Osteocyte (in vitro differentiated cells): Measurements from ENCODE around the gene ABHD17C. TPM values are rescaled to one million over a fixed set of nuclear protein-coding genes. Genes with fewer than 3 reads are reported as not detected.

ENCODE experiments used
- DNase-seq: peaks from one replicate; pipeline ENCODE4 v3.0.0; 2021; ENCODE audit warnings: mixed read lengths; ENCODE audit not compliant: unreplicated experiment; ENCODE audit errors: extremely low spot score
- H3K27ac Mint-ChIP-seq: one replicate; pipeline ENCODE4 v1.8.0; 2021; ENCODE audit warnings: mild to moderate bottlenecking, mixed read lengths; ENCODE audit not compliant: unreplicated experiment
- H3K27me3 Mint-ChIP-seq: one replicate; pipeline ENCODE4 v1.8.0; 2021; ENCODE audit warnings: mixed read lengths; ENCODE audit not compliant: unreplicated experiment
- H3K36me3 Mint-ChIP-seq: one replicate; pipeline ENCODE4 v1.8.0; 2021; ENCODE audit warnings: mixed read lengths; ENCODE audit not compliant: unreplicated experiment
- H3K4me1 Mint-ChIP-seq: one replicate; pipeline ENCODE4 v1.8.0; 2021; ENCODE audit warnings: mixed read lengths; ENCODE audit not compliant: unreplicated experiment
- H3K4me3 Mint-ChIP-seq: one replicate; pipeline ENCODE4 v1.8.0; 2021; ENCODE audit warnings: mild to moderate bottlenecking, moderate library complexity, mixed read lengths; ENCODE audit not compliant: unreplicated experiment
- H3K9me3 Mint-ChIP-seq: one replicate; pipeline ENCODE4 v1.8.0; 2021; ENCODE audit warnings: mixed read lengths; ENCODE audit not compliant: unreplicated experiment
- CTCF ChIP-seq: fragments of 200-600 bp; sonication (generic); IDR thresholded peaks from 2 replicates; pipeline ENCODE4 v1.5.0; 2021; ENCODE audit warnings: antibody characterized with exemption, mild to moderate bottlenecking, moderate library complexity
- total RNA-seq: library from RNA; stranded (reverse); gene quantifications from 2 replicates; pipeline ENCODE4 v1.2.1, GENCODE V29; 2021

The ABHD17C gene
- total RNA-seq, 1 donor from 2014 or later = 14.4 TPM

- no peaks in the 10 kb centered on the region for H3K36me3 Mint-ChIP-seq
- DNase-seq = no peak
- no peak overlapping the region for H3K4me3 Mint-ChIP-seq
- peaks cover 5% of the 10 kb centered on the region for H3K9me3 Mint-ChIP-seq
- H3K27ac Mint-ChIP-seq = no peak overlapping the region
- TF ChIP-seq CTCF = no peak
- peaks cover 39% of the 10 kb centered on the region for H3K4me1 Mint-ChIP-seq
- no peaks in the 10 kb centered on the region for H3K27me3 Mint-ChIP-seq
Observed at GRCh38 chr15:80773122-80773551, 78.0 kb downstream of the ABHD17C start.

- no peak overlapping the region for H3K4me3 Mint-ChIP-seq
Observed at GRCh38 chr15:80773792-80774352, 78.8 kb downstream of the ABHD17C start.

DNA sequence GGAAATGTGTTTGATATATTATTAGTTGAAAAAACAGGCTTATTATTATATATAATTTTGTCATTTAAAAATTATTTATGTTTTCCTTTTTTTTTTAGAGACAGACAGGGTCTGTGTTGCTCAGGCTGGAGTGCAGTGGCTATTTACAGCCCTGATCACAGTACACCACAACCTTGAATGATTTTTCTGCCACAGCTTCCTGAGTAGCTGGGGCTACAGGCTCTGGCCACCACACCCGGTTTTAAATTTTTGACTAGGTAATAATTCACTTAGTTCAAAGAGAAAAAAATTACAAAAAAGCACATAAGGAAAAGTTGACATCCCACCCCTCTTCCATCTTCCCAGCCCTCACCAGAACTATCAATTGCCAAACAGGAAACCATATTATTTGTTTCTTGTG is 79.4 kb downstream of the ABHD17C start:
- Mint-ChIP-seq H3K4me1 (peaks cover 46% of the 10 kb centered on the region), H3K36me3 (no peaks in the 10 kb centered on the region), H3K4me3 (no peak overlapping the region), H3K27me3 (no peaks in the 10 kb centered on the region), H3K27ac (no peak overlapping the region), H3K9me3 (no peaks in the 10 kb centered on the region)
- peak; percentile 15 for DNase-seq
- TF ChIP-seq CTCF = no peak

More at GRCh38 chr15:80773792-80774352, 78.8 kb downstream of the ABHD17C start:
- TF ChIP-seq CTCF = no peak
- no peaks in the 10 kb centered on the region for H3K27me3 Mint-ChIP-seq
- H3K9me3 Mint-ChIP-seq = peaks cover under 1% of the 10 kb centered on the region
- DNase-seq = peak; percentile 4
- H3K4me1 Mint-ChIP-seq = peaks cover 46% of the 10 kb centered on the region
- peak overlapping the region; percentile 0 for H3K27ac Mint-ChIP-seq
- no peaks in the 10 kb centered on the region for H3K36me3 Mint-ChIP-seq

GRCh38 chr15:80775338-80775737 is 80.2 kb downstream of the ABHD17C start:
- Mint-ChIP-seq H3K4me3 (no peak overlapping the region), H3K27me3 (no peaks in the 10 kb centered on the region), H3K4me1 (peaks cover 49% of the 10 kb centered on the region), H3K36me3 (peaks cover 6% of the 10 kb centered on the region), H3K9me3 (no peaks in the 10 kb centered on the region), H3K27ac (no peak overlapping the region)
- peak; percentile 6 for DNase-seq
- no peak for TF ChIP-seq CTCF

GRCh38 chr15:80776420-80777045 is 81.4 kb downstream of the ABHD17C start:
- Mint-ChIP-seq H3K36me3 (peaks cover 18% of the 10 kb centered on the region), H3K4me3 (no peak overlapping the region), H3K27me3 (no peaks in the 10 kb centered on the region), H3K9me3 (no peaks in the 10 kb centered on the region), H3K4me1 (peaks cover 56% of the 10 kb centered on the region), H3K27ac (peak overlapping the region; percentile 79)
- TF ChIP-seq CTCF = peak; percentile 77
- peak; percentile 86 for DNase-seq
